DND-41 (cell line): ENCODE results near the gene CLCN3.
"Not testable (repeated sequence)": the region's sequence is repeated elsewhere in the genome, so short reads cannot be mapped to it uniquely, and the experiment has no call there.

Experiments
- ATAC-seq: fragments of 200-7000 bp; cut with Tn5 transposase; 3 replicates; pipeline ENCODE4 v1.9.1; 2021; ENCODE audit warnings: low read depth; ENCODE audit not compliant: insufficient read depth
- DNase-seq: peaks from one replicate; pipeline ENCODE4 v3.0.0-alpha.2; 2020
- H2AFZ ChIP-seq: 2 replicates; pipeline ENCODE4 v1.6.0; 2012; ENCODE audit warnings: low read depth, low read length
- H3K27ac ChIP-seq: 2 replicates; pipeline ENCODE4 v1.5.1; 2012; ENCODE audit warnings: low read length, inconsistent platforms
- H3K27me3 ChIP-seq: fragments of 200-600 bp; sonication (generic); 2 replicates; pipeline ENCODE4 v1.6.0; 2012; ENCODE audit warnings: low read length, mild to moderate bottlenecking, inconsistent platforms; ENCODE audit not compliant: insufficient read depth, poor library complexity
- H3K36me3 ChIP-seq: 2 replicates; pipeline ENCODE4 v1.5.1; 2012; ENCODE audit warnings: low read length, inconsistent platforms; ENCODE audit not compliant: insufficient read depth
- H3K4me1 ChIP-seq: 2 replicates; pipeline ENCODE4 v1.5.1; 2012; ENCODE audit warnings: mild to moderate bottlenecking, low read length; ENCODE audit not compliant: insufficient read depth
- H3K4me2 ChIP-seq: 2 replicates; pipeline ENCODE4 v1.6.0; 2012; ENCODE audit warnings: mild to moderate bottlenecking, moderate library complexity, low read length, inconsistent platforms; ENCODE audit not compliant: insufficient read depth
- H3K4me3 ChIP-seq, 2 experiments: fragments of 200-600 bp in 1 of 2; shearing (Covaris generic) in 1 of 2; 2 replicates each; pipeline ENCODE4 v1.5.1; 2012 to 2016; ENCODE audit warnings: inconsistent platforms in 2 of 2, low read length in 2 of 2, mild to moderate bottlenecking in 2 of 2, low read depth in 1 of 2, moderate library complexity in 1 of 2
- H3K79me2 ChIP-seq: 2 replicates; pipeline ENCODE4 v1.6.0; 2012; ENCODE audit warnings: low read length, inconsistent platforms; ENCODE audit not compliant: insufficient read depth
- H3K9ac ChIP-seq: 2 replicates; pipeline ENCODE4 v1.6.0; 2012; ENCODE audit warnings: low read depth, mild to moderate bottlenecking, inconsistent platforms, low read length, moderate library complexity
- H3K9me3 ChIP-seq: 2 replicates; pipeline ENCODE4 v1.5.1; 2012; ENCODE audit warnings: low read length, moderate library complexity, mild to moderate bottlenecking, inconsistent platforms; ENCODE audit not compliant: insufficient read depth, severe bottlenecking
- H4K20me1 ChIP-seq: 2 replicates; pipeline ENCODE4 v1.6.0; 2012; ENCODE audit warnings: low read length; ENCODE audit not compliant: insufficient read depth
- CTCF ChIP-seq: IDR thresholded peaks from 2 replicates; pipeline ENCODE4 v1.5.1; 2012; ENCODE audit warnings: borderline replicate concordance, low read length, moderate library complexity, mild to moderate bottlenecking; ENCODE audit not compliant: poor library complexity, severe bottlenecking; ENCODE audit errors: extremely low read depth
- EZH2 ChIP-seq: IDR thresholded peaks from 3 replicates; pipeline ENCODE4 v1.6.1; 2012; ENCODE audit warnings: borderline replicate concordance, low read depth, mild to moderate bottlenecking, moderate library complexity, low read length, inconsistent platforms; ENCODE audit not compliant: severe bottlenecking

The CLCN3 gene

GRCh38 chr4:169621731-169622492 lies 1.5 kb downstream of the CLCN3 start:
- TF ChIP-seq EZH2 = no peak
- TF ChIP-seq CTCF = no peak
- peak overlapping the region; percentile 71 to 74; a peak in 3 of 4 replicates for H3K4me3 ChIP-seq
- DNase-seq (no peak), ATAC-seq (0 out of 3 replicates have a peak, but pooled peaks have one; percentile 11)
- peaks cover 40% of the 10 kb centered on the region for H3K4me1 ChIP-seq
- H3K27me3 ChIP-seq = no peaks in the 10 kb centered on the region
- H2AFZ ChIP-seq = no peak overlapping the region
- H3K4me2 ChIP-seq = peak overlapping the region; percentile 88
- H3K36me3 ChIP-seq = no peaks in the 10 kb centered on the region
- H3K79me2 ChIP-seq = peaks cover 64% of the 10 kb centered on the region
- peaks cover 17% of the 10 kb centered on the region; the same call in 1 of the 2 replicates for H4K20me1 ChIP-seq
- H3K27ac ChIP-seq = no peak overlapping the region; the same call in 1 of the 2 replicates
- peak overlapping the region; percentile 80 for H3K9ac ChIP-seq
- no peaks in the 10 kb centered on the region for H3K9me3 ChIP-seq

GRCh38 chr4:169622566-169622965 lies 2.2 kb downstream of the CLCN3 start:
- Histone ChIP-seq H4K20me1 (peaks cover 17% of the 10 kb centered on the region; the same call in 1 of the 2 replicates), H3K4me3 (no peak overlapping the region), H2AFZ (no peak overlapping the region), H3K27me3 (no peaks in the 10 kb centered on the region), H3K9ac (no peak overlapping the region), H3K9me3 (no peaks in the 10 kb centered on the region), H3K79me2 (peaks cover 65% of the 10 kb centered on the region), H3K4me1 (peaks cover 40% of the 10 kb centered on the region), H3K36me3 (no peaks in the 10 kb centered on the region), H3K4me2 (peak overlapping the region; percentile 88; the same call in 1 of the 2 replicates), H3K27ac (no peak overlapping the region)
- ATAC-seq = no peak
- no peak for DNase-seq
- no peak for TF ChIP-seq CTCF
- TF ChIP-seq EZH2 = no peak

- DNase-seq, H2AFZ ChIP-seq, H3K9me3 ChIP-seq, ATAC-seq, H3K27ac ChIP-seq, H3K27me3 ChIP-seq, H3K9ac ChIP-seq, H3K4me2 ChIP-seq, H3K36me3 ChIP-seq, H3K4me3 ChIP-seq: not testable (repeated sequence)
- peaks cover 76% of the 10 kb centered on the region for H3K79me2 ChIP-seq
- peaks cover 17% of the 10 kb centered on the region; the same call in 1 of the 2 replicates for H4K20me1 ChIP-seq
- peaks cover 28% of the 10 kb centered on the region for H3K4me1 ChIP-seq
Measured at GRCh38 chr4:169624012-169624411, 3.6 kb downstream of the CLCN3 start.

GRCh38 chr4:169625886-169626285 lies 5.5 kb downstream of the CLCN3 start:
- H3K36me3 ChIP-seq = no peaks in the 10 kb centered on the region
- H3K4me1 ChIP-seq = peaks cover 24% of the 10 kb centered on the region
- peaks cover 17% of the 10 kb centered on the region; the same call in 1 of the 2 replicates for H4K20me1 ChIP-seq
- no peak overlapping the region for H3K27ac ChIP-seq
- ATAC-seq (no peak), DNase-seq (no peak)
- no peak for TF ChIP-seq EZH2
- no peak for TF ChIP-seq CTCF
- no peak overlapping the region for H3K9ac ChIP-seq
- no peaks in the 10 kb centered on the region for H3K27me3 ChIP-seq
- H3K4me3 ChIP-seq = no peak overlapping the region
- no peak overlapping the region for H2AFZ ChIP-seq
- H3K9me3 ChIP-seq = no peaks in the 10 kb centered on the region
- no peak overlapping the region for H3K4me2 ChIP-seq
- H3K79me2 ChIP-seq = peaks cover 79% of the 10 kb centered on the region
